ENCODE data around the gene MANF.

Gene MANF

GRCh38 chr3:51384726-51385473 lies at the start of gene MANF:
MANF (plus strand) TSS chr3:51385291; CDS start chr3:51385343, 52 bp downstream.
- Histone ChIP-seq H3K36me3 (ENCODE audit: control insufficient read depth, insufficient read depth, low read length) (peaks cover 15% of the 10 kb centered on the region), H3K4me3 (ENCODE audit: low read depth, low read length) (peak within 1 kb of the TSS; percentile 91), H3K4me1 (ENCODE audit: control insufficient read depth, insufficient read depth, low read length) (peaks cover 12% of the 10 kb centered on the region), H3K27me3 (ENCODE audit: control insufficient read depth, insufficient read depth, low read length) (no peaks in the 10 kb centered on the region), H3K9me3 (ENCODE audit: control insufficient read depth, insufficient read depth, low read length) (no peaks in the 10 kb centered on the region), H3K9ac (ENCODE audit: low read depth, low read length) (peak within 1 kb of the TSS; percentile 95)

DNA sequence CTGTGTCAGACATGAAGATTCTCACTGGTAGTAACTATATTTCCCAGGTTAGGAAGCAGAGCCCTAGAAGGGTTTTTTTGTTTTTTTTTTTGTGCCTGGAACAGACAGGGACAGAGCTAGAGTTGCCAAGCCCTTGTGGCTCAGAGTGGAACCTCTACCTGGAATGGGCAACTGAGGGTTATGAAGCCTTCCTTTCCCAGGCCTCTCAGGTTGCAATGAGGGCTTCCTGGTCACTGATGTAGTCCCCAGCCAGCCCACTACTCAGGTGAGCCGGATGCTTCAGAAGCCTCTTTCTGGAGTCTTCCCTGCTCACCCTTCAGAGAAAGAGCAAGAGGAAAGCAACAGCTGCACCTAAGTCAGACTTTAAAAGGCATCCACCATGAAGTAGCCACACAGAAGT lies 48.8 kb upstream of the MANF start:
- H3K27me3 ChIP-seq (ENCODE audit: control insufficient read depth, insufficient read depth, low read length): no peaks in the 10 kb centered on the region
- no peak overlapping the region for H3K4me3 ChIP-seq (ENCODE audit: low read depth, low read length)
- no peaks in the 10 kb centered on the region for H3K9me3 ChIP-seq (ENCODE audit: control insufficient read depth, insufficient read depth, low read length)
- H3K9ac ChIP-seq (ENCODE audit: low read depth, low read length): no peak overlapping the region
- no peaks in the 10 kb centered on the region for H3K36me3 ChIP-seq (ENCODE audit: control insufficient read depth, insufficient read depth, low read length)
- H3K4me1 ChIP-seq (ENCODE audit: control insufficient read depth, insufficient read depth, low read length): peaks cover 3% of the 10 kb centered on the region

DNA sequence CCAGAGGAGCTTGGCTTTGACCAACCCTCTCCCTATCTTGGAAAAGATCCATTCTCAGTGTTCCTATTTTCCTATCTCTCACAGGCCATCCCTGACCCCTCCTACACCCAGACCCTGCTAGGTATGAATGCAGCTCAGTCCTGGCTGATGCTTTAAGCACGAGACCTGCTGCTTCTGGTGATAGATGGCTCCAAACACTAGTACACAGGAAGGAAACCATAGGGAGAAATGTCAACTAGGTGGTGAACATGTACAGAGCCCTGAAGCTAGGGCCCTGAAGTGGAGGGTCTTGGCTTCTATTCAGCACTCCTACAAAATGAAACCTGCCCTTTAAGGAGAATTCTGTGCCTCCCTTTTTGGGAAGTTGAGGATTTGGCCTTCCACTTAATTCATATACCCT lies 47.4 kb upstream of the MANF start:
- H3K36me3 ChIP-seq (ENCODE audit: control insufficient read depth, insufficient read depth, low read length): no peaks in the 10 kb centered on the region
- H3K9me3 ChIP-seq (ENCODE audit: control insufficient read depth, insufficient read depth, low read length): no peaks in the 10 kb centered on the region
- H3K9ac ChIP-seq (ENCODE audit: low read depth, low read length): no peak overlapping the region

DNA sequence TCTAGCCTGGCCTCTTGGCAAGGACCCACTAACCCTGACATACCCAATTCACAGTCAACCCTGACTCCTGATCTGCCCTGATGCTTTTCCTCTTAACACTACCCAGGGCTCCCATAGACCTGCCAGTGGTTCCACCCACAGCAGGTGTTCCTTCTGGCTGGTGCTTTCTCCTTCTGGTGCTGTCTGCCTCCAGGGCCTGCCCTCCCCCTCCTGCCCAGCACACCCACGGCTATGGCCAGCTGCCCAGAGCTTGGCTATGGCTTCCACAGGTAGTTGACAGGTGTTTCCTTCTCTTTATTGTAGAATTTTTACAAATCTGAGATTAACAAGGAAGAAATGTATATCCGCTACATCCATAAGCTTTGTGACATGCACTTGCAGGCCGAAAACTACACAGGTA lies 46.5 kb upstream of the MANF start:
- H3K27me3 ChIP-seq (ENCODE audit: control insufficient read depth, insufficient read depth, low read length): no peaks in the 10 kb centered on the region
- no peak overlapping the region for H3K4me3 ChIP-seq (ENCODE audit: low read depth, low read length)
- no peaks in the 10 kb centered on the region for H3K9me3 ChIP-seq (ENCODE audit: control insufficient read depth, insufficient read depth, low read length)
- peaks cover 3% of the 10 kb centered on the region for H3K4me1 ChIP-seq (ENCODE audit: control insufficient read depth, insufficient read depth, low read length)
- no peaks in the 10 kb centered on the region for H3K36me3 ChIP-seq (ENCODE audit: control insufficient read depth, insufficient read depth, low read length)
- H3K9ac ChIP-seq (ENCODE audit: low read depth, low read length): no peak overlapping the region

More for the DNA sequence above, 47.4 kb upstream of the MANF start:
- Histone ChIP-seq H3K4me1 (ENCODE audit: control insufficient read depth, insufficient read depth, low read length) (peaks cover 3% of the 10 kb centered on the region), H3K4me3 (ENCODE audit: low read depth, low read length) (no peak overlapping the region), H3K27me3 (ENCODE audit: control insufficient read depth, insufficient read depth, low read length) (no peaks in the 10 kb centered on the region)

GRCh38 chr3:51340013-51340829 lies 44.9 kb upstream of the MANF start:
- no peak overlapping the region for H3K4me3 ChIP-seq (ENCODE audit: low read depth, low read length)
- no peaks in the 10 kb centered on the region for H3K36me3 ChIP-seq (ENCODE audit: control insufficient read depth, insufficient read depth, low read length)
- peaks cover 3% of the 10 kb centered on the region for H3K4me1 ChIP-seq (ENCODE audit: control insufficient read depth, insufficient read depth, low read length)
- no peaks in the 10 kb centered on the region for H3K9me3 ChIP-seq (ENCODE audit: control insufficient read depth, insufficient read depth, low read length)
- no peaks in the 10 kb centered on the region for H3K27me3 ChIP-seq (ENCODE audit: control insufficient read depth, insufficient read depth, low read length)
- H3K9ac ChIP-seq (ENCODE audit: low read depth, low read length): no peak overlapping the region

GRCh38 chr3:51340989-51341636 lies 44.0 kb upstream of the MANF start:
- Histone ChIP-seq H3K9me3 (ENCODE audit: control insufficient read depth, insufficient read depth, low read length) (no peaks in the 10 kb centered on the region), H3K4me1 (ENCODE audit: control insufficient read depth, insufficient read depth, low read length) (peaks cover 3% of the 10 kb centered on the region), H3K36me3 (ENCODE audit: control insufficient read depth, insufficient read depth, low read length) (no peaks in the 10 kb centered on the region), H3K27me3 (ENCODE audit: control insufficient read depth, insufficient read depth, low read length) (no peaks in the 10 kb centered on the region), H3K9ac (ENCODE audit: low read depth, low read length) (no peak overlapping the region), H3K4me3 (ENCODE audit: low read depth, low read length) (no peak overlapping the region)

DNA sequence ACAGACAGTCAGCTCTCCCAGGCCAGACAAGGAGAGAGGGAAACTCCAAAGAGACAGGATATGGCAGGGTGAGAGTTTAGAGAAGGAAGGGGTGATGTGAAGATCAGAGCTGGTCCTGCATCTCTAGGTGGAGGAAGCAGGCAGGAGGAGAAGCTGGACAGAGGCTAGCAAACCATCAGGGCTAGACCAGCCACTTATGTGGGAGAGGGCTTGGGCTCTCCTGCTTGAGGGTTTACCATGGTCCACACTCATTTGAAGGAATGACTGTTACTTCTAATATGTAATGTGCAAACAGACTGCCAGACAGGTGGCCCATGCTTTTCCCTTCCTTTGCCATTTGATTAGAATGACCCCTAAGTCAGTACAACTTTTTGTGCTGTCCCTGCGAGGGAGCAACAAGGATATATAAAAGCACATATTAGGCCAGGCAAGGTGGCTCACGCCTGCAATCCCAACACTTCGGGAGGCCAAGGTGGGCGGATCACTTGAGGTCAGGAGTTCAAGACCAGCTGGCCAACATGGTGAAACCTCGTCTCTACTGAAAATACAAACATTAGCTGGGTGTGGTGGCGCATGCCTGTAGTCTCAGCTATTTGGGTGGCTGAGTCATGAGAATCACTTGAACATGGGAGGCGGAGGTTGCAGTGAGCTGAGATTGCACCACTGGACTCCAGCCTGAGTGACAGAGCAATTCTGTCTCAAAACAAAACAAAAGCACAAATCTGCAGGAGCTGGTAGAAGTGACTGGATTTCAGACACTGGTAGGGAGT lies 41.0 kb upstream of the MANF start:
- H3K9me3 ChIP-seq (ENCODE audit: control insufficient read depth, insufficient read depth, low read length): no peaks in the 10 kb centered on the region
- peaks cover 3% of the 10 kb centered on the region for H3K4me1 ChIP-seq (ENCODE audit: control insufficient read depth, insufficient read depth, low read length)
- no peaks in the 10 kb centered on the region for H3K27me3 ChIP-seq (ENCODE audit: control insufficient read depth, insufficient read depth, low read length)
- H3K9ac ChIP-seq (ENCODE audit: low read depth, low read length): no peak overlapping the region
- no peak overlapping the region for H3K4me3 ChIP-seq (ENCODE audit: low read depth, low read length)
- H3K36me3 ChIP-seq (ENCODE audit: control insufficient read depth, insufficient read depth, low read length): no peaks in the 10 kb centered on the region

DNA sequence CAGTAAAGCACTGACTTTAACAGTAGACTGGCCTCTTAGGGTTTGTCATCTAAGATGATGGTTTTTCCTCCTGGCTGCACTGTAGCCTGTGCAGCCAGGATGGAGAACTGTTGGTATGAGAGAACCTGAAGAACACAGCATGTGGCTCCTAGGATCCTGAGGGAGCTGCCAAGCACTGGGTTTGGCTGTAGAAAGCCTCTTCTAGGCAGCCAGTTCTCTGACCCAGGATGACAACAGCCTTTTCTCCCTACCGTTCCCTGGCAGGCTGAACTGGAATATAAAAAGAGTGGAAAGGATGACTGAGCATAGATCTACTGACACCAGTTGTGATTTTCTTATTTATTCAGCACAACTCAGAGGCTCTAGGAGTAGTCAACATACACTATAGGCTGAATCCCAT lies 34.3 kb upstream of the MANF start:
- no peaks in the 10 kb centered on the region for H3K9me3 ChIP-seq (ENCODE audit: control insufficient read depth, insufficient read depth, low read length)
- H3K9ac ChIP-seq (ENCODE audit: low read depth, low read length): no peak overlapping the region
- no peaks in the 10 kb centered on the region for H3K4me1 ChIP-seq (ENCODE audit: control insufficient read depth, insufficient read depth, low read length)
- H3K36me3 ChIP-seq (ENCODE audit: control insufficient read depth, insufficient read depth, low read length): no peaks in the 10 kb centered on the region
- no peaks in the 10 kb centered on the region for H3K27me3 ChIP-seq (ENCODE audit: control insufficient read depth, insufficient read depth, low read length)
- H3K4me3 ChIP-seq (ENCODE audit: low read depth, low read length): no peak overlapping the region

- no peak overlapping the region for H3K9ac ChIP-seq (ENCODE audit: low read depth, low read length)
- no peak overlapping the region for H3K4me3 ChIP-seq (ENCODE audit: low read depth, low read length)
- H3K9me3 ChIP-seq (ENCODE audit: control insufficient read depth, insufficient read depth, low read length): no peaks in the 10 kb centered on the region
- no peaks in the 10 kb centered on the region for H3K4me1 ChIP-seq (ENCODE audit: control insufficient read depth, insufficient read depth, low read length)
- H3K27me3 ChIP-seq (ENCODE audit: control insufficient read depth, insufficient read depth, low read length): no peaks in the 10 kb centered on the region
- H3K36me3 ChIP-seq (ENCODE audit: control insufficient read depth, insufficient read depth, low read length): peaks cover 5% of the 10 kb centered on the region
Measured at GRCh38 chr3:51353131-51353530, 32.0 kb upstream of the MANF start.

DNA sequence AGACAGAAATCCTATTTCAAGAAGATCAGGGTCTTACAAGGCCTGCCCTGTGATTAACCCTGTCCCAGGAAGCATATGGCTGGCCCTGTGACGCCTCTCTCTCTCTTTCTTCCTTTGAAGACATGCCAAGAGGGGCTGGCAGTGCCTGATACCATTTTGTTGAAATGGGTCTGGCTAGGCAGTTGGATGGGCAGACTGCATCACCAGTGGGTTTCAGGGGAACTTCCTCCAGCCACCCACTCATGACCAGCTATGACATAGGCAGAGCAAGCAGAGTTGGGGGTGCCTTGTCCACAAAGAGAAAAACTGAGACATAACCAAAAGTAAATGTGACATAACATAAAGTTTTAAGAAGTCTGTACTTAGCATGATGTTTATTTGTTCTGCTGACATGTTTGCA lies 31.4 kb upstream of the MANF start:
- no peak overlapping the region for H3K9ac ChIP-seq (ENCODE audit: low read depth, low read length)
- H3K36me3 ChIP-seq (ENCODE audit: control insufficient read depth, insufficient read depth, low read length): peaks cover 5% of the 10 kb centered on the region
- H3K9me3 ChIP-seq (ENCODE audit: control insufficient read depth, insufficient read depth, low read length): no peaks in the 10 kb centered on the region
- H3K4me1 ChIP-seq (ENCODE audit: control insufficient read depth, insufficient read depth, low read length): no peaks in the 10 kb centered on the region
- H3K27me3 ChIP-seq (ENCODE audit: control insufficient read depth, insufficient read depth, low read length): no peaks in the 10 kb centered on the region
- no peak overlapping the region for H3K4me3 ChIP-seq (ENCODE audit: low read depth, low read length)

GRCh38 chr3:51354172-51354571 lies 30.9 kb upstream of the MANF start:
- H3K27me3 ChIP-seq (ENCODE audit: control insufficient read depth, insufficient read depth, low read length): no peaks in the 10 kb centered on the region
- H3K4me1 ChIP-seq (ENCODE audit: control insufficient read depth, insufficient read depth, low read length): no peaks in the 10 kb centered on the region
- H3K9me3 ChIP-seq (ENCODE audit: control insufficient read depth, insufficient read depth, low read length): no peaks in the 10 kb centered on the region
- no peak overlapping the region for H3K9ac ChIP-seq (ENCODE audit: low read depth, low read length)
- H3K36me3 ChIP-seq (ENCODE audit: control insufficient read depth, insufficient read depth, low read length): peaks cover 5% of the 10 kb centered on the region
- no peak overlapping the region for H3K4me3 ChIP-seq (ENCODE audit: low read depth, low read length)
